Fibroblast of lung (primary cell): ENCODE data around the gene ARRDC2.
"Not testable (repeated sequence)": the region's sequence is repeated elsewhere in the genome, so short reads cannot be mapped to it uniquely, and the experiment has no call there.

Experiments
- CTCF ChIP-seq, 2 donors: IDR thresholded peaks in 1 of 2; conservative IDR thresholded peaks in 1 of 2; 1 replicate in 1 of 2; 2 replicates in 1 of 2; pipeline ENCODE4 v1.5.1; 2011 to 2012; ENCODE audit warnings: low read length in 2 of 2, control low read depth in 1 of 2, inconsistent platforms in 1 of 2, low read depth in 1 of 2, mild to moderate bottlenecking in 1 of 2
- EZH2 ChIP-seq: IDR thresholded peaks from 2 replicates; pipeline ENCODE4 v1.5.1; 2012; ENCODE audit warnings: low read length, control low read depth, mild to moderate bottlenecking; ENCODE audit errors: missing control alignments

- not testable (repeated sequence) for TF ChIP-seq CTCF (conservative IDR thresholded peaks at IDR 0.05 in 1 of 2, IDR thresholded peaks at IDR 0.05 in 1 of 2; ENCODE audit: low read depth in 1 of 2, low read length in 2 of 2); EZH2
These were observed 2.2 kb upstream of the ARRDC2 start for GRCh38 chr19:18005750-18006149.
